Body of pancreas (tissue), 4 donors: ENCODE measurements around the gene STIM1. TPM values are rescaled to one million over a fixed set of nuclear protein-coding genes. Genes with fewer than 3 reads are reported as not detected.

Source experiments
- ATAC-seq: fragments of 150-250 bp; one replicate; pipeline ENCODE4 v1.9.1; 2016
- DNase-seq, 4 donors: peaks; one replicate each; pipeline ENCODE4 v3.0.0-alpha.2; 2019
- H3K27ac ChIP-seq, 4 donors: fragments of 200-600 bp; sonication (generic); 1 replicate in 3 of 4; 2 replicates in 1 of 4; pipeline versions ENCODE4 v1.5.1 to v1.6.1; 2016 to 2019; ENCODE audit warnings: mild to moderate bottlenecking in 1 of 4, mixed read lengths in 1 of 4, moderate library complexity in 1 of 4
- H3K27me3 ChIP-seq, 2 donors: fragments of 200-600 bp; sonication (generic); one replicate each; pipeline ENCODE4 v1.6.0; 2016; ENCODE audit warnings: mild to moderate bottlenecking in 1 of 2
- H3K36me3 ChIP-seq, 2 donors: fragments of 200-600 bp; sonication (generic); replicated peaks in 1 of 2; 2 replicates each; pipeline ENCODE4 v1.5.1; 2016; ENCODE audit warnings: low read depth in 2 of 2; ENCODE audit not compliant: insufficient read depth in 1 of 2
- H3K4me1 ChIP-seq: fragments of 200-600 bp; sonication (generic); one replicate; pipeline ENCODE4 v1.6.0; 2016
- H3K4me3 ChIP-seq, 2 donors: fragments of 200-600 bp; sonication (generic); 1 replicate in 1 of 2; 2 replicates in 1 of 2; pipeline ENCODE4 v1.5.1; 2016 to 2019
- H3K9me3 ChIP-seq, 3 donors: fragments of 200-600 bp; sonication (generic); 1 replicate in 2 of 3; 2 replicates in 1 of 3; pipeline ENCODE4 v1.5.1; 2016
- CTCF ChIP-seq, 7 experiments: fragments of 450-650 bp in 4 of 7; fragments of 200-600 bp in 3 of 7; sonication (generic) in 3 of 7; IDR thresholded peaks; one replicate each; pipeline ENCODE4 v1.5.1; 2016 to 2019; ENCODE audit warnings: antibody characterized with exemption in 7 of 7
- POLR2A ChIP-seq, 3 donors: fragments of 450-650 bp; IDR thresholded peaks; one replicate each; pipeline ENCODE4 v1.6.1; 2016; ENCODE audit warnings: antibody characterized with exemption in 3 of 3, mild to moderate bottlenecking in 2 of 3
- WGBS, 2 donors: methylation state at CpG; one replicate each; pipeline ENCODE4 v1.1.5; 2017; 5-methylcytosine and 5-hydroxymethylcytosine counted together
- intact Hi-C: fragments of 100-400 bp; cut with DNase I; formaldehyde crosslinking; loops from one replicate; pipeline ENCODE4 v1.15.1; 2023
- total RNA-seq, 2 donors: library from RNA; depleted of rRNA; stranded (reverse); fragments of >200 nt; gene quantifications; one replicate each; pipeline ENCODE4 v1.1.0, GENCODE V29; 2016

Gene STIM1
- total RNA-seq, 2 donors from 2014 or later = 20.4 to 24.6 TPM

- H3K36me3 ChIP-seq = peaks cover 0 to 3% of the 10 kb centered on the region in 2 donors
- no peaks in the 10 kb centered on the region for H3K9me3 ChIP-seq
- H3K27me3 ChIP-seq = no peaks in the 10 kb centered on the region
- TF ChIP-seq CTCF (IDR thresholded peaks at IDR 0.05) (no peak), POLR2A (IDR thresholded peaks at IDR 0.05) (no peak)
- intact Hi-C loops = no loop called here
- WGBS, 2 donors = 86 to 88% methylated on average over 1 of the region's 1 CpG
- H3K4me1 ChIP-seq = no peaks in the 10 kb centered on the region
- no peak overlapping the region for H3K4me3 ChIP-seq
- H3K27ac ChIP-seq = no peak overlapping the region
- no peak for DNase-seq
- no peak for ATAC-seq
These were observed 199.2 kb downstream of the STIM1 start for GRCh38 chr11:4054643-4055042.

DNA sequence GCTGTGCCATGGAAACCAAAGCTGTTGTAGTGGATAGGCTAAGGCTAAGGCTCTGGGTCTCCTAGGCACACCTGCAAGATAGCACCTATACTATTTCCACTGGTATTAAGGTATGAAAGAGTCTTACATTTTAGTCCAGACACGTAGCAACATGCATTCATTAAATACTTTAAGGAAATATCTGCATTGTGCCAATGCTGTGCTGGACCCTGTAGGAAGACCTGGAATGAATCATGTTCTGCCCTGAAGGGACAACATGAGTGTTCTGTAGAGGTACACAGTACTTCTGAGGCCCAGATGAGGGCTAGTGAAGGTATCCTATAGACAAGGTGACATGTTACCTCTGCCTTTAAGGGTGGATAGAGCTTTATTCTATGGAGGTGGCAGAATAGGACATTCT lies 204.0 kb downstream of the STIM1 start:
- peaks cover 14% of the 10 kb centered on the region for H3K4me1 ChIP-seq
- no peaks in the 10 kb centered on the region for H3K9me3 ChIP-seq
- intact Hi-C loops = no loop called here
- TF ChIP-seq POLR2A (IDR thresholded peaks at IDR 0.05) (no peak), CTCF (IDR thresholded peaks at IDR 0.05) (no peak)
- H3K27ac ChIP-seq = no peak overlapping the region
- DNase-seq = no peak
- no peak overlapping the region for H3K4me3 ChIP-seq
- WGBS, 2 donors = 95% methylated on average over 1 of the region's 1 CpG
- no peak for ATAC-seq
- H3K36me3 ChIP-seq = peaks cover 0 to 3% of the 10 kb centered on the region in 2 donors
- H3K27me3 ChIP-seq = no peaks in the 10 kb centered on the region

DNA sequence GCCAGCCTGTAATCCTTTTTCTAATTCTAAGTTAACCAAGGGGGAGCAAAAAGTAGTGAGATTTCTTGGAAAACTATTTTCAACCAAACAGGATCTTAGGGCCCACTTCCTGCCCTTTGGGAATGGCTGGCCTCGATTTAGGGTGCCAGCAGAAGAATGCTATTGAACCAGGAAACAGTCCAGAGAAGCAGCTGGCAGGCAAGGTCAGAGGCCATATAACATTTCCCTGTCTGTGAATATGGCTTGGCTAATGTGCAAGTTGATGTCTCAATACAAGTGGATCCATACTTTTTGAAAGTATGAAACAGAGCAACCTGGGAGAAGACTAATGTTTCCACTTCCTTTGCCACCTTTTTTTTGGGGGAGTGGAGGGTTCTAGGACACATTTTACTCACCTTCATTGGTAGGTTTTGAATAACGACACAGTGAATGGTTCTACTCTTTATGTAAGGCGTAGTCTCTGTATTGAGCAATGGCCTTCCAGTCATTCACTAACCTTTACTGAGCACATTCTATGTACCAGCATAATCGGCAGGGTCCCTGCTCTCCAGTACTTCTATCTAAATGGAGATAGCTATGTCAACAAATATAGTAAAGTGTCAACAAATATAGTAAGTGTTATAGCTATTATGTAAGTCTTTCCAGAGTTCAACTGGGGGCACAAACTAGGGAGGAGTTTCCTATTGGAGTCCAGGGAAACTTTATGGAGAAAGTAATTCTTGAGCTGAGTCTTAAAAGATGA lies 204.9 kb downstream of the STIM1 start:
- 41 to 46% methylated on average over 4 of the region's 4 CpGs for WGBS, 2 donors
- H3K27ac ChIP-seq = no peak overlapping the region
- H3K36me3 ChIP-seq = peaks cover 0 to 3% of the 10 kb centered on the region in 2 donors
- H3K4me1 ChIP-seq = peaks cover 14% of the 10 kb centered on the region
- ATAC-seq = no peak
- intact Hi-C loops = no loop called here
- H3K4me3 ChIP-seq = no peak overlapping the region
- H3K9me3 ChIP-seq = no peaks in the 10 kb centered on the region
- TF ChIP-seq CTCF (IDR thresholded peaks at IDR 0.05) (no peak), POLR2A (IDR thresholded peaks at IDR 0.05) (no peak)
- DNase-seq = no peak
- H3K27me3 ChIP-seq = no peaks in the 10 kb centered on the region

DNA sequence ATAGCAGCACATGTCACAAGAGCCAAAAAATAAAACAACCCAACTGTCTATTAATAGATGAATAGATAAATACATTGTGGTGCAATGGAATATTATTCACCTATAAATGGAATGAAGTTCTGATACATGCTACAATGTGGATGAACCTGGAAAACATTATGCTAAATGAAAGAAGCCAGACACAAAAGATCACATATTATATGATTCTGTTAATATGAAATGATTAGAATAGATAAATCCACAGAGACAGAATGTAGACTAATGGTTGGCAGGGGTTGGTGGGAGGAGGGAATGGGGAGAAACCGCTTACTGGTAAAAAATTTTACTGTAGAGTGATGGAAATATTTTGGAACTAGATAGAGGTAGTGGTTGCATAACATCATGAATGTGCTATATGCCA lies 206.2 kb downstream of the STIM1 start:
- peaks cover 14% of the 10 kb centered on the region for H3K4me1 ChIP-seq
- 89 to 93% methylated on average over 1 of the region's 1 CpG for WGBS, 2 donors
- peaks cover 0 to 3% of the 10 kb centered on the region in 2 donors for H3K36me3 ChIP-seq
- no peak for ATAC-seq
- no peaks in the 10 kb centered on the region for H3K27me3 ChIP-seq
- H3K4me3 ChIP-seq = no peak overlapping the region
- intact Hi-C loops = no loop called here
- H3K27ac ChIP-seq = no peak overlapping the region
- DNase-seq = no peak
- no peaks in the 10 kb centered on the region for H3K9me3 ChIP-seq
- TF ChIP-seq CTCF (IDR thresholded peaks at IDR 0.05) = no peak
- TF ChIP-seq POLR2A (IDR thresholded peaks at IDR 0.05) = no peak

DNA sequence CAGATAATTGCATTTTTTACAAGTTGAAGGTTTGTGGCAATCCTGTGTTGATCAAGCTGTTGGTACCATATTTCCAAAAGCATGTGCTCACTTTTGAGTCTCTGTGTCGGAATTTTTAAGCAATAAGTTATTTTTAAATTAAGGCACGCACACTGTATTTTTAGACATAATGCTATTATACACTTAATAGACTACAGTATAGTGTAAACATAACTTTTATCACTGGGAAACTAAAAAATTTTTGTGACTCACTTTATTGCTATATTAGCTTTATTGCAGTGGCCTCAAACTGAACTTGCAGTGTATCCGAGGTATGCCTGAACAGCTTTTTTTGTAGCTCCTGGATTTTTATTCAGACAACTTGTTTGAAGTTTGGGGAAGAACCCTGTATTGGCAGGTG lies 207.9 kb downstream of the STIM1 start:
- WGBS, 2 donors = 75 to 82% methylated on average over 3 of the region's 3 CpGs
- no peaks in the 10 kb centered on the region for H3K9me3 ChIP-seq
- DNase-seq = no peak
- H3K27me3 ChIP-seq = no peaks in the 10 kb centered on the region
- TF ChIP-seq POLR2A (IDR thresholded peaks at IDR 0.05) (no peak), CTCF (IDR thresholded peaks at IDR 0.05) (no peak)
- peaks cover 14% of the 10 kb centered on the region for H3K4me1 ChIP-seq
- peaks cover 0 to 3% of the 10 kb centered on the region in 2 donors for H3K36me3 ChIP-seq
- no peak for ATAC-seq
- intact Hi-C loops = no loop called here
- H3K4me3 ChIP-seq = no peak overlapping the region
- no peak overlapping the region for H3K27ac ChIP-seq
